SU-DHL-6 (cell line): Measurements from ENCODE around the gene STAB1.
"Not testable (repeated sequence)": the region's sequence is repeated elsewhere in the genome, so short reads cannot be mapped to it uniquely, and the experiment has no call there.

Experiments
- H2AFZ ChIP-seq: fragments of 200-600 bp; sonication (generic); 2 replicates; pipeline ENCODE4 v1.6.1; 2014; ENCODE audit warnings: low read depth, mild to moderate bottlenecking, moderate library complexity, mixed read lengths, antibody characterized with exemption, low read length; ENCODE audit not compliant: severe bottlenecking
- H3F3A ChIP-seq: fragments of 200-600 bp; shearing (Covaris generic); 2 replicates; pipeline ENCODE4 v1.6.0; 2016; ENCODE audit warnings: antibody characterized with exemption, mild to moderate bottlenecking; ENCODE audit not compliant: insufficient read depth
- H3K27ac ChIP-seq: fragments of 200-600 bp; sonication (generic); 2 replicates; pipeline ENCODE4 v1.5.1; 2016; ENCODE audit warnings: low read depth, mild to moderate bottlenecking, low read length, moderate library complexity, mixed read lengths
- H3K27me3 ChIP-seq: fragments of 200-600 bp; sonication (generic), shearing (Covaris generic); 2 replicates; pipeline ENCODE4 v1.6.0; 2014; ENCODE audit warnings: mild to moderate bottlenecking, low read length
- H3K36me3 ChIP-seq: fragments of 200-600 bp; sonication (generic); 2 replicates; pipeline ENCODE4 v1.6.1; 2014; ENCODE audit warnings: mild to moderate bottlenecking, low read length, mixed read lengths
- H3K4me2 ChIP-seq: fragments of 300-600, 200-600 bp; shearing (Covaris generic), sonication (generic); 2 replicates; pipeline ENCODE4 v1.6.0; 2014; ENCODE audit warnings: low read length, low read depth, mild to moderate bottlenecking; ENCODE audit not compliant: poor library complexity, severe bottlenecking
- H3K4me3 ChIP-seq: fragments of 200-600 bp; sonication (generic); 2 replicates; pipeline ENCODE4 v1.5.1; 2014; ENCODE audit warnings: antibody characterized with exemption, low read length, mild to moderate bottlenecking, mixed read lengths; ENCODE audit not compliant: insufficient read depth, poor library complexity, severe bottlenecking
- H3K79me2 ChIP-seq: fragments of 200-600 bp; sonication (generic); 2 replicates; pipeline ENCODE4 v1.6.1; 2014; ENCODE audit warnings: mild to moderate bottlenecking, low read length, moderate library complexity; ENCODE audit not compliant: insufficient read depth
- H3K9ac ChIP-seq: fragments of 200-600 bp; sonication (generic); 2 replicates; pipeline ENCODE4 v1.7.0; 2014; ENCODE audit warnings: mild to moderate bottlenecking, low read length
- H3K9me2 ChIP-seq: fragments of 200-600 bp; sonication (generic); replicated peaks from 2 replicates; pipeline ENCODE4 v1.6.1; 2014; ENCODE audit warnings: low read length; ENCODE audit not compliant: insufficient read depth
- H3K9me3 ChIP-seq: fragments of 200-600 bp; sonication (generic); 2 replicates; pipeline ENCODE4 v1.6.1; 2014; ENCODE audit warnings: low read length, mixed read lengths; ENCODE audit not compliant: insufficient read depth
- H4K20me1 ChIP-seq: fragments of 200-600 bp; sonication (generic); 2 replicates; pipeline ENCODE4 v1.6.1; 2014; ENCODE audit warnings: low read depth, mild to moderate bottlenecking, antibody characterized with exemption, low read length, moderate library complexity, mixed read lengths
- EZH2phosphoT487 ChIP-seq: fragments of 200-600 bp; sonication (generic), shearing (Covaris generic); conservative IDR thresholded peaks from 2 replicates; pipeline ENCODE4 v1.6.1; 2018; ENCODE audit warnings: mild to moderate bottlenecking, antibody characterized with exemption, low read length, moderate library complexity, mixed read lengths
- TF ChIP-seq, protein P1 (sequence below): fragments of 200-600 bp; sonication (generic); IDR thresholded peaks from one replicate; pipeline ENCODE4 v1.5.1; 2017; ENCODE audit warnings: antibody characterized with exemption, mild to moderate bottlenecking, low read length, moderate library complexity; ENCODE audit not compliant: insufficient read depth, poor library complexity, severe bottlenecking

STAB1 gene

DNA sequence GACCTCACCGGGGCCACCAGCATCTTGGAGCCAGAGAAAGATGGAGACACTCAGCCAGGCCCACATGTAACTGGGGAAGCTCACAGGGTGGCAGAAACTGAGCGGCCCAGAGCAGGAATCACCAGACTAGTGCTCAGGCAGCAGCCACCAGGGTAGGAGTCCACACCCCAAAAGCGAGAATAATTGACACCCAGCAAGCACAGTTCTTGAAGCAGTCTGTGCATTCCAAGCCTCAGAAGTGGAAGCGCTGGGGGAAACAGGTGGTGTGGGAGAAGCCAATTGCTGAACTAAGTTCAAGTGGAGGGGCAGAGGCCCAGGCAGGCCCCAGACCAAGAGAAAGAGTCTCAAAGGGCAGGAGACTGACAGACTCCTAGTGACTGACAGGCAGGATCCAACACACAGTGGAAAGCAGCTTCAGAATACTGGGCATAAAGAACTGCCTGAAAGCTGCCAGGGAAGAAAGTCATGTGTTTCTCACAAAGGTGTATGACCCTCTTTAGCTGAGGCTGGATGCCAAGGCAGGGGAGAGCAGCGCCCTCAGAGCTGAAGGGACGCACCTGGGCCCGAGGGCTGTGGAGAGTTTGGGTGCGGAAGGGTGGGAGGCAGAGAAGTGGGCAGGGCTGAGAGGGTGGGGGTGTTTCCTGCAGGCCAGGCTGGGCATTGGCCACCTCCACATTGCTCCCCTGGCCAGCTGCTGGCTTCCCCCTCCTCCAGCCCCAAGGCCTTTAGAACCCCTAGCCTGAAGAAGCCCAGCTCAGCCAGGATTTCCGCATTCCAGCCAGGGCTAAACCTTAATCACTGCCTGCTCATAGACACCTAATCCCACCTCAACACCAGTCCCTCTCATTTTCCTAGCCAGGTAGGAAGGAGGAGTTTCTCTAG lies 30.8 kb downstream of the STAB1 start:
- no peaks in the 10 kb centered on the region for H3K9me2 ChIP-seq
- H3F3A ChIP-seq, result no peaks in the 10 kb centered on the region
- no peaks in the 10 kb centered on the region for H3K9me3 ChIP-seq
- H4K20me1 ChIP-seq, result no peaks in the 10 kb centered on the region; the same call in 1 of the 2 replicates
- TF ChIP-seq, protein P1, sequence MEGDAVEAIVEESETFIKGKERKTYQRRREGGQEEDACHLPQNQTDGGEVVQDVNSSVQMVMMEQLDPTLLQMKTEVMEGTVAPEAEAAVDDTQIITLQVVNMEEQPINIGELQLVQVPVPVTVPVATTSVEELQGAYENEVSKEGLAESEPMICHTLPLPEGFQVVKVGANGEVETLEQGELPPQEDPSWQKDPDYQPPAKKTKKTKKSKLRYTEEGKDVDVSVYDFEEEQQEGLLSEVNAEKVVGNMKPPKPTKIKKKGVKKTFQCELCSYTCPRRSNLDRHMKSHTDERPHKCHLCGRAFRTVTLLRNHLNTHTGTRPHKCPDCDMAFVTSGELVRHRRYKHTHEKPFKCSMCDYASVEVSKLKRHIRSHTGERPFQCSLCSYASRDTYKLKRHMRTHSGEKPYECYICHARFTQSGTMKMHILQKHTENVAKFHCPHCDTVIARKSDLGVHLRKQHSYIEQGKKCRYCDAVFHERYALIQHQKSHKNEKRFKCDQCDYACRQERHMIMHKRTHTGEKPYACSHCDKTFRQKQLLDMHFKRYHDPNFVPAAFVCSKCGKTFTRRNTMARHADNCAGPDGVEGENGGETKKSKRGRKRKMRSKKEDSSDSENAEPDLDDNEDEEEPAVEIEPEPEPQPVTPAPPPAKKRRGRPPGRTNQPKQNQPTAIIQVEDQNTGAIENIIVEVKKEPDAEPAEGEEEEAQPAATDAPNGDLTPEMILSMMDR, result no peak
- no peak for TF ChIP-seq EZH2phosphoT487
- peaks cover 16% of the 10 kb centered on the region for H3K79me2 ChIP-seq
- no peak overlapping the region for H3K4me3 ChIP-seq
- no peaks in the 10 kb centered on the region for H3K27me3 ChIP-seq
- H3K27ac ChIP-seq, result no peak overlapping the region
- peaks cover 4% of the 10 kb centered on the region; the same call in 1 of the 2 replicates for H3K36me3 ChIP-seq
- no peak overlapping the region for H3K4me2 ChIP-seq
- no peak overlapping the region for H3K9ac ChIP-seq
- no peak overlapping the region for H2AFZ ChIP-seq

DNA sequence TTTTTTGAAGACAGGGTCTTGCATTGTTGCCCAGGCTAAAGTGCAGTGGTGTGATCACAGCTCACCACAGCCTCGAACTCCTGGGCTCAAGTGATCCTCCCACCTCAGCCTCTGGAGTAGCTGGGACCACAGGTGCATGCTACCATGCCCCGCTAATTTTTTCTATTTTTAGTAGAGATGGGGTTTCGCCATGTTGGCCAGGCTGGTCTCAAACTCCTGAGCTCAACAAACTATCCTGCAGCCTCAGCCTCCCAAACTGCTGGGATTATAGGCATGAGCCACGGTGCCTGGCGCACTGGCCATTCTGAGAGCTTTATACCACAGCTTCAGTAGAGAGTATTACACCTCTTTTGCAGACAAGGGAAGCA lies 31.5 kb downstream of the STAB1 start:
- not testable (repeated sequence) for H3K9me2 ChIP-seq, H3K27ac ChIP-seq, H3F3A ChIP-seq, H3K4me3 ChIP-seq, H3K4me2 ChIP-seq, H3K9me3 ChIP-seq, H3K9ac ChIP-seq, H2AFZ ChIP-seq, H3K36me3 ChIP-seq, H4K20me1 ChIP-seq, H3K27me3 ChIP-seq
- H3K79me2 ChIP-seq, result peaks cover 23% of the 10 kb centered on the region

DNA sequence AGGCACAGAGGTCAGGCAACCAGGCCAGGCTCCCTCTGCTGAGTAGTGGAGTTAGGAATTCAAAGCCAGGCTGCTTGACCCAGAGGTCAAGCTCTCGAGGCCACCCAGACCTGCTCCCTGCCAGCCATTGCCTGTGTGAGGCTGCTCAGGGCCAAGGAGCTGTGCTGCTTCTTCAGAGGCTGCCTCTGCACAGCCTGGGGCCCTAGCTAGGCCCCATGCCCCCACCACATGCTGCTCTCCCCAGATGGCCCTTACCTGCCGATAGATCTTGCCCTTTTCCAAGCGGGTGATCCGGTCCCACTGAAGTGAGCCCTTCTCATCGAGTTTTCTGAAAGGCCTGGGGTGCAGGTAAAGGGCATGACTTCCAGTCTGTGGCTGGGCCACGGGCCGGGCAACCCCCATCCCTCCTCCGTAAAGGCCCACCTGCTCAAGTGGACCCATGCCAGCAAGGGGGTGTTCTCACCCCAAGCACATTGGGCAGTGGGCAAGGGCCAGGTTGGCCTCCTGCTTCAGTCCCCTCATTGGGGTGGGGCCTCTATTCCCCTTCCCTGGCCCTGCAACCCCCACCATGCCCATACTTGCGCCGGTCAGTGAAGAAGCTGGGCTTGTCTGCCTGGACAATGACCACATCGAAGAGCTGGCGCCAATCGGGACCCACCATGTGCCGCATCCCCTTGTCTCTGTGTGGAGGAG lies 32.0 kb downstream of the STAB1 start:
- Histone ChIP-seq H4K20me1 (peaks cover 4% of the 10 kb centered on the region; the same call in 1 of the 2 replicates), H3K36me3 (peaks cover 4% of the 10 kb centered on the region; the same call in 1 of the 2 replicates)
- TF ChIP-seq, protein P1, result no peak
- TF ChIP-seq EZH2phosphoT487, result no peak

More for the DNA sequence above, 32.0 kb downstream of the STAB1 start:
- Histone ChIP-seq H3K27ac (no peak overlapping the region), H3K79me2 (peaks cover 28% of the 10 kb centered on the region), H3K9ac (no peak overlapping the region), H3K9me2 (no peaks in the 10 kb centered on the region), H3K4me3 (no peak overlapping the region), H3K27me3 (no peaks in the 10 kb centered on the region), H3K4me2 (no peak overlapping the region), H2AFZ (no peak overlapping the region), H3K9me3 (no peaks in the 10 kb centered on the region), H3F3A (no peaks in the 10 kb centered on the region)
